Vagina (tissue), 2 donors: ENCODE data around the gene RBBP8. TPM values are rescaled to one million over a fixed set of nuclear protein-coding genes. Genes with fewer than 3 reads are reported as not detected.
A peak's percentile ranks its signal among the peaks of the same experiment; 100 is the strongest.

Experiments used
- DNase-seq, 2 donors: peaks; one replicate each; pipeline ENCODE4 v3.0.0-alpha.2; 2017; ENCODE audit errors: extremely low spot score in 2 of 2
- H3K27ac ChIP-seq: fragments of 200-600 bp; sonication (generic); one replicate; pipeline ENCODE4 v1.5.1; 2019
- H3K27me3 ChIP-seq: fragments of 200-600 bp; sonication (generic); one replicate; pipeline ENCODE4 v1.5.1; 2019
- H3K36me3 ChIP-seq, 2 donors: fragments of 200-600 bp; sonication (generic); one replicate each; pipeline ENCODE4 v1.5.1; 2017 to 2019
- H3K4me1 ChIP-seq: fragments of 200-600 bp; sonication (generic); one replicate; pipeline ENCODE4 v1.5.1; 2019
- H3K4me3 ChIP-seq, 2 donors: fragments of 200-600 bp; sonication (generic); 1 replicate in 1 of 2; 2 replicates in 1 of 2; pipeline ENCODE4 v1.5.1; 2016 to 2019
- H3K9me3 ChIP-seq: fragments of 200-600 bp; sonication (generic); one replicate; pipeline ENCODE4 v1.5.1; 2019
- POLR2A ChIP-seq, 2 donors: fragments of 450-650 bp; IDR thresholded peaks; one replicate each; pipeline ENCODE4 v1.6.1; 2017; ENCODE audit warnings: antibody characterized with exemption in 2 of 2, mild to moderate bottlenecking in 2 of 2, moderate library complexity in 2 of 2
- POLR2AphosphoS5 ChIP-seq, 2 donors: sonication (generic); formaldehyde crosslinking; IDR thresholded peaks; one replicate each; pipeline ENCODE4 v1.9.0; 2017; ENCODE audit warnings: antibody characterized with exemption in 2 of 2, mild to moderate bottlenecking in 2 of 2, low read depth in 1 of 2; ENCODE audit not compliant: insufficient read depth in 1 of 2
- intact Hi-C: fragments of 100-400 bp; cut with DNase I; formaldehyde crosslinking; loops from one replicate; pipeline ENCODE4 v1.15.1; 2023
- total RNA-seq: library from RNA; depleted of rRNA; stranded (reverse); fragments of >200 nt; gene quantifications from one replicate; pipeline ENCODE4 v1.2.3, GENCODE V29; 2016
- TF ChIP-seq, protein P1 (sequence below), 3 experiments: fragments of 450-650 bp in 2 of 3; fragments of 200-600 bp in 1 of 3; sonication (generic) in 1 of 3; IDR thresholded peaks; one replicate each; pipeline ENCODE4 v1.5.1; 2017 to 2019; ENCODE audit warnings: antibody characterized with exemption in 3 of 3, mild to moderate bottlenecking in 2 of 3, moderate library complexity in 2 of 3

The RBBP8 gene
- total RNA-seq, 1 donor from 2014 or later: 28.2 TPM

DNA sequence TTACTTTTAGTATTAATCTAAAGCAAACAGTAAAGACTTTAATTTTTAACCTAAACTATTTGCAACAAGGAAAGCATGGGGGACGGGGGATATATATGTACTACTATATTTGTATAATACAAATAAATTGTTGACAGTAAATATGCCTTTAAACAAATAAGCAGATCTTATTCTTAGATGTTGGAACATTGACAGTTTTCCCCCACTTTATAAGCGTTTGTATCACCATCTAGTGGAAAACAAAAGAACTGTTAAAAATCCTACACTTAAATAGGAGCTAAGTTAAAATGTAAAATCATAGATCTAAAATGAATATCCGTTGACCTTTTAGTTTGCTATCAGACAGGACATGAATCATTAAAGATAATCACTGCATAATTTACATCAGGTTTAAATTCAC lies 50.0 kb downstream of the RBBP8 start:
- Histone ChIP-seq H3K36me3 (no peaks in the 10 kb centered on the region), H3K27me3 (no peaks in the 10 kb centered on the region), H3K27ac (no peak overlapping the region), H3K4me3 (no peak overlapping the region), H3K9me3 (no peaks in the 10 kb centered on the region), H3K4me1 (peaks cover 10% of the 10 kb centered on the region)
- DNase-seq: no peak
- intact Hi-C loops: loop anchor here (10.0 kb wide), 1 partner anchor 178 kb away; no protein-coding TSS in a partner anchor
- TF ChIP-seq, protein P1, sequence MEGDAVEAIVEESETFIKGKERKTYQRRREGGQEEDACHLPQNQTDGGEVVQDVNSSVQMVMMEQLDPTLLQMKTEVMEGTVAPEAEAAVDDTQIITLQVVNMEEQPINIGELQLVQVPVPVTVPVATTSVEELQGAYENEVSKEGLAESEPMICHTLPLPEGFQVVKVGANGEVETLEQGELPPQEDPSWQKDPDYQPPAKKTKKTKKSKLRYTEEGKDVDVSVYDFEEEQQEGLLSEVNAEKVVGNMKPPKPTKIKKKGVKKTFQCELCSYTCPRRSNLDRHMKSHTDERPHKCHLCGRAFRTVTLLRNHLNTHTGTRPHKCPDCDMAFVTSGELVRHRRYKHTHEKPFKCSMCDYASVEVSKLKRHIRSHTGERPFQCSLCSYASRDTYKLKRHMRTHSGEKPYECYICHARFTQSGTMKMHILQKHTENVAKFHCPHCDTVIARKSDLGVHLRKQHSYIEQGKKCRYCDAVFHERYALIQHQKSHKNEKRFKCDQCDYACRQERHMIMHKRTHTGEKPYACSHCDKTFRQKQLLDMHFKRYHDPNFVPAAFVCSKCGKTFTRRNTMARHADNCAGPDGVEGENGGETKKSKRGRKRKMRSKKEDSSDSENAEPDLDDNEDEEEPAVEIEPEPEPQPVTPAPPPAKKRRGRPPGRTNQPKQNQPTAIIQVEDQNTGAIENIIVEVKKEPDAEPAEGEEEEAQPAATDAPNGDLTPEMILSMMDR (IDR thresholded peaks at IDR 0.05): peak; percentile 28 to 52 (median 37)
- TF ChIP-seq POLR2AphosphoS5 (IDR thresholded peaks at IDR 0.05; ENCODE audit: insufficient read depth in 1 of 2, low read depth in 1 of 2): no peak

- Histone ChIP-seq H3K4me3 (no peak overlapping the region), H3K9me3 (no peaks in the 10 kb centered on the region), H3K27ac (no peak overlapping the region), H3K27me3 (no peaks in the 10 kb centered on the region), H3K36me3 (no peaks in the 10 kb centered on the region), H3K4me1 (peaks cover 4% of the 10 kb centered on the region)
- intact Hi-C loops: loop anchor here (10.0 kb wide), 1 partner anchor 180 kb away; no protein-coding TSS in a partner anchor
- DNase-seq: no peak
- TF ChIP-seq POLR2AphosphoS5 (IDR thresholded peaks at IDR 0.05; ENCODE audit: insufficient read depth in 1 of 2, low read depth in 1 of 2): no peak
- TF ChIP-seq POLR2A (IDR thresholded peaks at IDR 0.05): no peak
- TF ChIP-seq, protein P1 (IDR thresholded peaks at IDR 0.05): no peak
These were observed 52.1 kb downstream of the RBBP8 start for GRCh38 chr18:22985250-22985649.

DNA sequence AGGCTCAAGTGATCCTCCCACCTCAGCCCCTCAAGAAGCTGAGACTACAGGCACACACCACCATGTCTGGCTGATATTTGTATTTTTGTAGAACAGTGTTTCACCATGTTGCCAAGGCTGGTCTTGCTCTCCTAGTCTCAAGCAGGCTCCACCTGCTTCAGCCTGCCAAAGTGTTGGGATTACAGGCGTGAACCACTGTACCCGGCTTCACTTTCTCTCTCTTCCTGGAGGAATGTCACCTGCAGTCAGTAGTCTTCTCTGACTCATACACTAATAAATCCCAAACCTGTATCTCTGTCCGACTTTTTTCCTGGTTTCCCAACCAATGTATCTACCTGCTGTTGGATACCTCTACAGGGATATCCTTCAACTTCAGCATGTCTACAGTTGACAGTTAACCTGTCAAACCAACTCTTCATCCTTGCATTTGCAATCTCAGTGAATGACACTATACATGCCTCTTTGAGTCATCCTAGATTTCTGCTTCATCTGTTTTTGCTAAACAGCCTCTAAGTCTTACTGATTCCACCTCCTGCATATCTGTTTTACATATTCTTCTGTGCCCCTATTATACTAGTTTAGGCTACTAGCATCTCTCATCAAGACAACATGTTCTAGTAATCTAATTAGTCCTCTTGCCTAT lies 54.5 kb downstream of the RBBP8 start:
- Histone ChIP-seq H3K9me3 (no peaks in the 10 kb centered on the region), H3K27me3 (no peaks in the 10 kb centered on the region), H3K27ac (no peak overlapping the region), H3K4me1 (peaks cover 4% of the 10 kb centered on the region), H3K4me3 (no peak overlapping the region), H3K36me3 (peaks cover 0 to 9% of the 10 kb centered on the region in 2 donors)
- TF ChIP-seq POLR2A (IDR thresholded peaks at IDR 0.05) (no peak), POLR2AphosphoS5 (IDR thresholded peaks at IDR 0.05; ENCODE audit: insufficient read depth in 1 of 2, low read depth in 1 of 2) (no peak)
- TF ChIP-seq, protein P1 (IDR thresholded peaks at IDR 0.05): no peak
- DNase-seq: no peak
- intact Hi-C loops: loop anchor here (10.0 kb wide), 1 partner anchor 183 kb away; no protein-coding TSS in a partner anchor

GRCh38 chr18:22988208-22988607 lies 55.1 kb downstream of the RBBP8 start:
- no peak for TF ChIP-seq POLR2A (IDR thresholded peaks at IDR 0.05)
- TF ChIP-seq, protein P1 (IDR thresholded peaks at IDR 0.05): no peak
- TF ChIP-seq POLR2AphosphoS5 (IDR thresholded peaks at IDR 0.05; ENCODE audit: insufficient read depth in 1 of 2, low read depth in 1 of 2): no peak
- intact Hi-C loops: loop anchor here (10.0 kb wide), 1 partner anchor 183 kb away; no protein-coding TSS in a partner anchor
- Histone ChIP-seq H3K4me1 (peaks cover 4% of the 10 kb centered on the region), H3K9me3 (no peaks in the 10 kb centered on the region), H3K27me3 (no peaks in the 10 kb centered on the region), H3K36me3 (peaks cover 0 to 9% of the 10 kb centered on the region in 2 donors), H3K4me3 (no peak overlapping the region), H3K27ac (no peak overlapping the region)
- DNase-seq: no peak

DNA sequence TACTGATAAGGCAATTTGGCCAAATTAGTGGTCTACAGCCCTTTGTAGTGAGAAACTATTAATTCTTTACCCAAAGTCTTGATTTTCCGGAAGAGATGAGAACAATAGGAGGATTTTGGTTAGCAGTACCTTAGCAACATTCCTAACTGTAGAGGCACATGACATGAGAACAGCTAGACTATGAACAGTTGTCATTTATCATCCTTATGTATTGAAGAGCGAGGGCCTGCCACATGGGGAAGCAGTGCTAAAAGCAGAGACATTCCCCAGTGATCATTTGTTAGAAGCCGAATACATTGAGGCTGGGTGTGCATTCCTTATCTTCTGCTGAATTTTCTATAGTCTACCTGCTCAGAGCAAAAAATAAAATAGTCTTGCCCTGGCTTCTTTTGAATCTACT lies 65.2 kb downstream of the RBBP8 start:
- H3K36me3 ChIP-seq: no peaks in the 10 kb centered on the region

More for the DNA sequence above, 65.2 kb downstream of the RBBP8 start:
- no peak overlapping the region for H3K27ac ChIP-seq
- no peaks in the 10 kb centered on the region for H3K4me1 ChIP-seq
- no peak for TF ChIP-seq POLR2AphosphoS5 (IDR thresholded peaks at IDR 0.05; ENCODE audit: insufficient read depth in 1 of 2, low read depth in 1 of 2)
- TF ChIP-seq, protein P1 (IDR thresholded peaks at IDR 0.05): no peak
- no peak for TF ChIP-seq POLR2A (IDR thresholded peaks at IDR 0.05)
- no peak for DNase-seq
- no peaks in the 10 kb centered on the region for H3K9me3 ChIP-seq
- intact Hi-C loops: no loop called here
- no peak overlapping the region for H3K4me3 ChIP-seq
- no peaks in the 10 kb centered on the region for H3K27me3 ChIP-seq
